Measurements from ENCODE around the gene SMIM20. TPM values are rescaled to one million over a fixed set of nuclear protein-coding genes. Genes with fewer than 3 reads are reported as not detected.

Gene SMIM20
- total and polyA plus RNA-seq, 12 donors, result 22.9 to 80.5 (median 40.6) TPM

GRCh38 chr4:25927361-25928195 is 13.6 kb downstream of the SMIM20 start:
- Histone ChIP-seq H3K4me3 (no peak overlapping the region), H3K9me3 (replicated peaks in 1 of 3) (no peaks in the 10 kb centered on the region), H3K27me3 (no peaks in the 10 kb centered on the region), H3K36me3 (replicated peaks in 1 of 2) (no peaks in the 10 kb centered on the region), H3K4me1 (replicated peaks in 1 of 2) (peaks cover 0 to 22% of the 10 kb centered on the region in 2 donors), H3K27ac (peak overlapping the region in 2 of 5 donors; percentile 7 to 71)
- intact Hi-C loops (cut with DNase I), result no loop called here
- no peak for TF ChIP-seq CTCF (IDR thresholded peaks at IDR 0.05)
- TF ChIP-seq POLR2A (IDR thresholded peaks at IDR 0.05), result no peak
- DNase-seq, result no peak
- 89 to 93% (median 92%) methylated on average over 10 of the region's 10 CpGs for WGBS, 4 donors

GRCh38 chr4:25928379-25929297 is 14.6 kb downstream of the SMIM20 start:
- H3K36me3 ChIP-seq (replicated peaks in 1 of 2), result no peaks in the 10 kb centered on the region
- TF ChIP-seq POLR2A (IDR thresholded peaks at IDR 0.05), result no peak
- TF ChIP-seq CTCF (IDR thresholded peaks at IDR 0.05), result no peak
- no peak overlapping the region for H3K4me3 ChIP-seq
- 66 to 76% (median 71%) methylated on average over 11 of the region's 11 CpGs for WGBS, 4 donors
- H3K27me3 ChIP-seq, result no peaks in the 10 kb centered on the region
- DNase-seq, result peak in 1 of 7 donors; percentile 14
- H3K27ac ChIP-seq, result peak overlapping the region in 2 of 5 donors; percentile 54 to 71
- H3K4me1 ChIP-seq (replicated peaks in 1 of 2), result peaks cover 0 to 16% of the 10 kb centered on the region in 2 donors
- H3K9me3 ChIP-seq (replicated peaks in 1 of 3), result no peaks in the 10 kb centered on the region
- intact Hi-C loops (cut with DNase I), result no loop called here

- intact Hi-C loops (cut with DNase I), result no loop called here
- no peaks in the 10 kb centered on the region for H3K9me3 ChIP-seq (replicated peaks in 1 of 3)
- H3K27ac ChIP-seq, result peak overlapping the region in 1 of 5 donors; percentile 71
- TF ChIP-seq POLR2A (IDR thresholded peaks at IDR 0.05) (no peak), CTCF (IDR thresholded peaks at IDR 0.05) (no peak)
- no peak for DNase-seq
- H3K36me3 ChIP-seq (replicated peaks in 1 of 2), result no peaks in the 10 kb centered on the region
- H3K27me3 ChIP-seq, result no peaks in the 10 kb centered on the region
- peaks cover 0 to 16% of the 10 kb centered on the region in 2 donors for H3K4me1 ChIP-seq (replicated peaks in 1 of 2)
- no peak overlapping the region for H3K4me3 ChIP-seq
- WGBS, 4 donors, result 89 to 93% (median 91%) methylated on average over 7 of the region's 7 CpGs
Measured at GRCh38 chr4:25929298-25929686, 15.3 kb downstream of the SMIM20 start.

- intact Hi-C loops (cut with DNase I), result no loop called here
Measured at GRCh38 chr4:25930731-25931354, 16.8 kb downstream of the SMIM20 start.

More at GRCh38 chr4:25930731-25931354, 16.8 kb downstream of the SMIM20 start:
- Histone ChIP-seq H3K27me3 (no peaks in the 10 kb centered on the region), H3K4me3 (no peak overlapping the region), H3K36me3 (replicated peaks in 1 of 2) (no peaks in the 10 kb centered on the region), H3K27ac (no peak overlapping the region), H3K9me3 (replicated peaks in 1 of 3) (no peaks in the 10 kb centered on the region), H3K4me1 (replicated peaks in 1 of 2) (peaks cover 0 to 16% of the 10 kb centered on the region in 2 donors)
- TF ChIP-seq POLR2A (IDR thresholded peaks at IDR 0.05), result no peak
- TF ChIP-seq CTCF (IDR thresholded peaks at IDR 0.05), result no peak
- WGBS, 4 donors, result 70 to 78% (median 77%) methylated on average over 6 of the region's 6 CpGs
- no peak for DNase-seq

Data from adrenal gland (tissue), 12 donors.